Heart left ventricle (tissue), 16 donors: ENCODE results near the gene JUP. TPM values are rescaled to one million over a fixed set of nuclear protein-coding genes. Genes with fewer than 3 reads are reported as not detected.

Experiments
- ATAC-seq, 4 donors: fragments of 200-7000 bp; cut with Tn5 transposase; one replicate each; pipeline ENCODE4 v1.9.1; 2020 to 2022; ENCODE audit warnings: moderate library complexity in 4 of 4, mild to moderate bottlenecking in 3 of 4, moderate number of reproducible peaks in 1 of 4
- DNase-seq, 5 donors: peaks; one replicate each; pipeline ENCODE4 v3.0.0-alpha.2; 2020
- H3K27ac ChIP-seq, 12 donors: fragments of 200-600 bp; sonication (generic) in 4 of 12; one replicate each; pipeline versions ENCODE4 v1.5.0 to v1.8.0; 2016 to 2022; ENCODE audit warnings: mild to moderate bottlenecking in 2 of 12
- H3K27me3 ChIP-seq, 9 donors: fragments of 200-600 bp; sonication (generic) in 2 of 9; one replicate each; pipeline versions ENCODE4 v1.5.1 to v1.8.0; 2016 to 2022; ENCODE audit warnings: mild to moderate bottlenecking in 3 of 9
- H3K36me3 ChIP-seq, 9 donors: fragments of 200-600 bp; sonication (generic) in 2 of 9; one replicate each; pipeline versions ENCODE4 v1.5.0 to v1.8.0; 2018 to 2022; ENCODE audit warnings: mild to moderate bottlenecking in 2 of 9
- H3K4me1 ChIP-seq, 12 donors: fragments of 200-600 bp; sonication (generic) in 4 of 12; one replicate each; pipeline versions ENCODE4 v1.5.0 to v1.8.0; 2016 to 2022; ENCODE audit warnings: mild to moderate bottlenecking in 3 of 12
- H3K4me3 ChIP-seq, 12 donors: fragments of 200-600 bp; sonication (generic) in 4 of 12; one replicate each; pipeline versions ENCODE4 v1.5.0 to v1.8.0; 2017 to 2022; ENCODE audit warnings: mild to moderate bottlenecking in 9 of 12, moderate library complexity in 4 of 12
- H3K9me3 ChIP-seq, 12 donors: fragments of 200-600 bp; sonication (generic) in 4 of 12; one replicate each; pipeline versions ENCODE4 v1.5.0 to v1.8.0; 2016 to 2022; ENCODE audit warnings: mild to moderate bottlenecking in 1 of 12
- POLR2A ChIP-seq, 2 donors: fragments of 450-650 bp; IDR thresholded peaks; one replicate each; pipeline ENCODE4 v1.6.1; 2017; ENCODE audit warnings: antibody characterized with exemption in 2 of 2, mild to moderate bottlenecking in 2 of 2, moderate library complexity in 2 of 2
- WGBS, 4 donors: extraction: QIAGEN DNeasy Blood & Tissue Kit in 2 of 4; methylation state at CpG; one replicate each; pipeline versions ENCODE4 v1.1.5 to v1.1.7; 2013 to 2018; 5-methylcytosine and 5-hydroxymethylcytosine counted together
- intact Hi-C, 10 donors: fragments of 100-400 bp; cut with DNase I; formaldehyde crosslinking; loops; one replicate each; pipeline versions ENCODE4 v1.11.1 to v1.14.2; 2022
- polyA plus RNA-seq, 2 donors: library from polyadenylated mRNA; stranded (reverse); fragments of 200-250 nt; gene quantifications; one replicate each; pipeline ENCODE4 v1.2.3, GENCODE V29; 2013
- total RNA-seq, 9 donors: library from RNA; depleted of rRNA in 2 of 9; stranded (reverse); fragments of >200 nt in 2 of 9; fragmentation: NEBNext Ultra II Directional in 3 of 9; extraction: Animal tissue kit (Norgen Biotek cat#: 25700) in 3 of 9; gene quantifications; one replicate each; pipeline versions ENCODE4 v1.1.0 to v1.2.4, GENCODE V29; 2016 to 2023
- TF ChIP-seq, protein P1 (sequence below), 12 donors: fragments of 200-600 bp; sonication (generic) in 4 of 12; IDR thresholded peaks; one replicate each; pipeline versions ENCODE4 v1.5.0 to v1.8.0; 2018 to 2022; ENCODE audit warnings: antibody characterized with exemption in 12 of 12, mild to moderate bottlenecking in 5 of 12
- donor health status: ischemic (EF 13 %, LVEDD 7.1; RV severe dilation, severe dysfunction).
- donor health status: healthy with polysubstance abuse.
- donor health status: DM: no; HTN: yes; CAD: no.
- donor health status: DM: no; HTN: no; CAD: no.
- donor health status: ischemic (EF 25% LVEDD 6.9; RV normal size, moderate dysfunction).
- donor health status: ischemic (EF 25% LVEDD 5.7; RV mildly dilated, moderate dysfunction).
- donor health status: healthy.
- donor health status: DM: yes; HTN: yes; CAD: no.
- donor health status: ischemic (EF 35%, LVEDD 5.7; RV mildly dilated, moderate dysfunction).
- donor health status: nonischemic (EF 11% LVEDD 7.7; RV severe dilation, severe dysfunction).
- donor health status: DM: yes; HTN: yes; CAD: no.
- donor health status: PGD.
- donor health status: ischemic (EF 29% LVEDD 5.4; RV normal size, mild dysfunction).
- donor health status: nonischemic (EF 23%, LVEDD 6.1; RV moderate dilation, normal function).

The JUP gene
- total and polyA plus RNA-seq, 11 donors = 94.6 to 503 (median 159) TPM

GRCh38 chr17:41707803-41708669 is 78.5 kb downstream of the JUP start:
- Histone ChIP-seq H3K4me1 (no peaks in the 10 kb centered on the region), H3K27ac (no peak overlapping the region), H3K4me3 (no peak overlapping the region), H3K9me3 (no peaks in the 10 kb centered on the region), H3K36me3 (no peaks in the 10 kb centered on the region), H3K27me3 (peaks cover 0 to 6% (median 0%) of the 10 kb centered on the region in 9 donors)
- no peak for DNase-seq
- intact Hi-C loops = no loop called here
- TF ChIP-seq, protein P1, sequence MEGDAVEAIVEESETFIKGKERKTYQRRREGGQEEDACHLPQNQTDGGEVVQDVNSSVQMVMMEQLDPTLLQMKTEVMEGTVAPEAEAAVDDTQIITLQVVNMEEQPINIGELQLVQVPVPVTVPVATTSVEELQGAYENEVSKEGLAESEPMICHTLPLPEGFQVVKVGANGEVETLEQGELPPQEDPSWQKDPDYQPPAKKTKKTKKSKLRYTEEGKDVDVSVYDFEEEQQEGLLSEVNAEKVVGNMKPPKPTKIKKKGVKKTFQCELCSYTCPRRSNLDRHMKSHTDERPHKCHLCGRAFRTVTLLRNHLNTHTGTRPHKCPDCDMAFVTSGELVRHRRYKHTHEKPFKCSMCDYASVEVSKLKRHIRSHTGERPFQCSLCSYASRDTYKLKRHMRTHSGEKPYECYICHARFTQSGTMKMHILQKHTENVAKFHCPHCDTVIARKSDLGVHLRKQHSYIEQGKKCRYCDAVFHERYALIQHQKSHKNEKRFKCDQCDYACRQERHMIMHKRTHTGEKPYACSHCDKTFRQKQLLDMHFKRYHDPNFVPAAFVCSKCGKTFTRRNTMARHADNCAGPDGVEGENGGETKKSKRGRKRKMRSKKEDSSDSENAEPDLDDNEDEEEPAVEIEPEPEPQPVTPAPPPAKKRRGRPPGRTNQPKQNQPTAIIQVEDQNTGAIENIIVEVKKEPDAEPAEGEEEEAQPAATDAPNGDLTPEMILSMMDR (IDR thresholded peaks at IDR 0.05) = no peak
- no peak for TF ChIP-seq POLR2A (IDR thresholded peaks at IDR 0.05)
- 77 to 80% (median 78%) methylated on average over 10 of the region's 10 CpGs for WGBS, 4 donors
- no peak for ATAC-seq

GRCh38 chr17:41705271-41705991 is 81.1 kb downstream of the JUP start:
- no peak for ATAC-seq
- 70 to 75% (median 73%) methylated on average over 13 of the region's 13 CpGs for WGBS, 4 donors
- DNase-seq = no peak

More at GRCh38 chr17:41705271-41705991, 81.1 kb downstream of the JUP start:
- Histone ChIP-seq H3K27ac (no peak overlapping the region), H3K36me3 (no peaks in the 10 kb centered on the region), H3K4me3 (no peak overlapping the region), H3K9me3 (no peaks in the 10 kb centered on the region), H3K4me1 (no peaks in the 10 kb centered on the region), H3K27me3 (peaks cover 0 to 2% (median 0%) of the 10 kb centered on the region in 9 donors)
- intact Hi-C loops = no loop called here
- TF ChIP-seq, protein P1 (IDR thresholded peaks at IDR 0.05) = no peak
- no peak for TF ChIP-seq POLR2A (IDR thresholded peaks at IDR 0.05)

Other genes starting within 250 kb of the JUP start
- not detected for gene KRT9, start 214.7 kb downstream of the JUP start, total RNA-seq
- gene KRT9, start 214.7 kb downstream of the JUP start, polyA plus RNA-seq = not detected
- gene KRT14, start 199.8 kb downstream of the JUP start, total RNA-seq = under 1 TPM in 2 of 9 donors, not detected in 7; 0.23 to 0.38 TPM
- gene KRT14, start 199.8 kb downstream of the JUP start, polyA plus RNA-seq = not detected
- gene KRT16, start 173.9 kb downstream of the JUP start, total RNA-seq = not detected
- gene KRT16, start 173.9 kb downstream of the JUP start, polyA plus RNA-seq = under 1 TPM in 1 of 2 donors, not detected in 1; 0.06 TPM
- gene KRT17, start 162.1 kb downstream of the JUP start, total RNA-seq = under 1 TPM in 1 of 9 donors, not detected in 8; 0.60 TPM
- not detected for gene KRT17, start 162.1 kb downstream of the JUP start, polyA plus RNA-seq
- 1,000 to 10,000 TPM in 6 of 9 donors, 100 to 1,000 TPM in 3; 402 to 1,338 (median 1,177) TPM for gene EIF1, start 97.8 kb downstream of the JUP start, total RNA-seq
- 1,000 to 10,000 TPM in 1 of 2 donors, 100 to 1,000 TPM in 1; 911 to 1,001 TPM for gene EIF1, start 97.8 kb downstream of the JUP start, polyA plus RNA-seq
- gene GAST, start 74.4 kb downstream of the JUP start, total RNA-seq = not detected
- gene GAST, start 74.4 kb downstream of the JUP start, polyA plus RNA-seq = not detected
- gene HAP1, start 52.1 kb downstream of the JUP start, total RNA-seq = under 1 TPM in 4 of 9 donors, not detected in 5; 0.07 to 0.35 (median 0.10) TPM
- gene HAP1, start 52.1 kb downstream of the JUP start, polyA plus RNA-seq = under 1 TPM in 1 of 2 donors, not detected in 1; 0.10 TPM
- gene P3H4, start 25.2 kb upstream of the JUP start, total RNA-seq = 10 to 100 TPM in 1 of 9 donors, 1 to 10 TPM in 8; 2.2 to 10.1 (median 5.3) TPM
- gene P3H4, start 25.2 kb upstream of the JUP start, polyA plus RNA-seq = 1 to 10 TPM; 4.2 to 9.4 TPM
- gene FKBP10, start 26.3 kb upstream of the JUP start, total RNA-seq = 10 to 100 TPM in 5 of 9 donors, 1 to 10 TPM in 4; 6.5 to 40.4 (median 12.5) TPM
- gene FKBP10, start 26.3 kb upstream of the JUP start, polyA plus RNA-seq = 10 to 100 TPM; 11.4 to 25.2 TPM
- gene NT5C3B, start 49.5 kb upstream of the JUP start, total RNA-seq = 10 to 100 TPM; 16.0 to 26.7 (median 24.1) TPM
- 10 to 100 TPM; 30.0 to 50.9 TPM for gene NT5C3B, start 49.5 kb upstream of the JUP start, polyA plus RNA-seq
- gene KLHL10, start 51.1 kb upstream of the JUP start, total RNA-seq = under 1 TPM in 1 of 9 donors, not detected in 8; 0.10 TPM
- gene KLHL10, start 51.1 kb upstream of the JUP start, polyA plus RNA-seq = under 1 TPM in 1 of 2 donors, not detected in 1; 0.08 TPM
- 1 to 10 TPM; 2.3 to 5.9 (median 3.6) TPM for gene KLHL11, start 78.7 kb upstream of the JUP start, total RNA-seq
- 1 to 10 TPM; 1.1 to 1.9 TPM for gene KLHL11, start 78.7 kb upstream of the JUP start, polyA plus RNA-seq
- 10 to 100 TPM; 18.2 to 55.5 (median 34.7) TPM for gene ACLY, start 132.2 kb upstream of the JUP start, total RNA-seq
- 10 to 100 TPM in 1 of 2 donors, 1 to 10 TPM in 1; 8.3 to 39.7 TPM for gene ACLY, start 132.2 kb upstream of the JUP start, polyA plus RNA-seq
- gene ODAD4, start 143.9 kb upstream of the JUP start, total RNA-seq = under 1 TPM in 8 of 9 donors, not detected in 1; 0.38 to 0.96 (median 0.73) TPM
- 1 to 10 TPM in 1 of 2 donors, under 1 TPM in 1; 0.69 to 1.2 TPM for gene ODAD4, start 143.9 kb upstream of the JUP start, polyA plus RNA-seq
- gene CNP, start 180.1 kb upstream of the JUP start, total RNA-seq = 10 to 100 TPM; 23.3 to 49.1 (median 27.5) TPM
- 10 to 100 TPM; 19.3 to 31.6 TPM for gene CNP, start 180.1 kb upstream of the JUP start, polyA plus RNA-seq
- 10 to 100 TPM; 42.5 to 96.5 (median 70.5) TPM for gene DNAJC7, start 230.7 kb upstream of the JUP start, total RNA-seq
- 100 to 1,000 TPM in 1 of 2 donors, 10 to 100 TPM in 1; 83.5 to 103 TPM for gene DNAJC7, start 230.7 kb upstream of the JUP start, polyA plus RNA-seq
- gene NKIRAS2, start 233.4 kb upstream of the JUP start, total RNA-seq = 10 to 100 TPM; 50.6 to 78.9 (median 52.8) TPM
- 10 to 100 TPM; 66.7 to 73.0 TPM for gene NKIRAS2, start 233.4 kb upstream of the JUP start, polyA plus RNA-seq